WTC11 (cell line): Measurements from ENCODE around the gene SPTBN4. TPM values are rescaled to one million over a fixed set of nuclear protein-coding genes. Genes with fewer than 3 reads are reported as not detected.

Source experiments
- CREB1 ChIP-seq: sonication (generic); formaldehyde crosslinking; IDR thresholded peaks from 2 replicates; pipeline ENCODE4 v1.8.0; 2023; ENCODE audit warnings: mild to moderate bottlenecking, missing genetic modification reagents
- KAT7 ChIP-seq: sonication (generic); formaldehyde crosslinking; IDR thresholded peaks from 2 replicates; pipeline ENCODE4 v1.8.1; 2023; ENCODE audit warnings: missing genetic modification reagents, mild to moderate bottlenecking, borderline replicate concordance
- NR3C1 ChIP-seq: sonication (generic); formaldehyde crosslinking; conservative IDR thresholded peaks from 2 replicates; pipeline ENCODE4 v1.8.1; 2023; ENCODE audit warnings: low read depth, mild to moderate bottlenecking, missing genetic modification reagents
- OVOL2 ChIP-seq: fragments of 250-450 bp; sonication (Bioruptor Pico); IDR thresholded peaks from 2 replicates; pipeline ENCODE4 v1.9.0; 2021; ENCODE audit warnings: mild to moderate bottlenecking, borderline replicate concordance
- SMAD4 ChIP-seq: sonication (generic); formaldehyde crosslinking; IDR thresholded peaks from 2 replicates; pipeline ENCODE4 v1.8.0; 2022; ENCODE audit warnings: mild to moderate bottlenecking, missing genetic modification reagents
- SOX15 ChIP-seq: fragments of 250-450 bp; sonication (Bioruptor Pico); IDR thresholded peaks from 2 replicates; pipeline ENCODE4 v1.9.0; 2021; ENCODE audit warnings: mild to moderate bottlenecking
- TCF7 ChIP-seq: sonication (generic); formaldehyde crosslinking; IDR thresholded peaks from 2 replicates; pipeline ENCODE4 v1.8.0; 2022; ENCODE audit warnings: mild to moderate bottlenecking, low read depth, missing genetic modification reagents, moderate library complexity
- ZNF121 ChIP-seq: sonication (generic); formaldehyde crosslinking; IDR thresholded peaks from 2 replicates; pipeline ENCODE4 v1.8.0; 2023; ENCODE audit warnings: missing genetic modification reagents
- ZNF317 ChIP-seq: sonication (generic); formaldehyde crosslinking; IDR thresholded peaks from 2 replicates; pipeline ENCODE4 v1.8.1; 2023; ENCODE audit warnings: low read depth, mild to moderate bottlenecking, moderate library complexity, missing genetic modification reagents, borderline replicate concordance
- total RNA-seq: library from RNA; stranded (reverse); gene quantifications from 3 replicates; pipeline ENCODE4 v1.2.3, GENCODE V29; 2021
- TF ChIP-seq, protein P1 (sequence below): fragments of 250-450 bp; sonication (Bioruptor Pico); IDR thresholded peaks from 2 replicates; pipeline ENCODE4 v1.9.0; 2021; ENCODE audit warnings: mild to moderate bottlenecking
- TF ChIP-seq, protein P2 (sequence below): sonication (generic); formaldehyde crosslinking; IDR thresholded peaks from 2 replicates; pipeline ENCODE4 v1.8.0; 2022; ENCODE audit warnings: mild to moderate bottlenecking, missing genetic modification reagents
- TF ChIP-seq, protein P3 (sequence below): fragments of 200-600 bp; IDR thresholded peaks from 2 replicates; pipeline ENCODE4 v1.8.0; 2022; ENCODE audit warnings: antibody characterized with exemption
- TF ChIP-seq, protein P4 (sequence below): fragments of 250-450 bp; sonication (Bioruptor Pico); IDR thresholded peaks from 2 replicates; pipeline ENCODE4 v1.9.0; 2021; ENCODE audit warnings: moderate library complexity, mild to moderate bottlenecking, inconsistent platforms, borderline replicate concordance
- TF ChIP-seq, protein P5 (sequence below): sonication (generic); formaldehyde crosslinking; IDR thresholded peaks from 2 replicates; pipeline ENCODE4 v1.8.1; 2022; ENCODE audit warnings: low read depth, mild to moderate bottlenecking, moderate library complexity, missing genetic modification reagents, borderline replicate concordance
- TF ChIP-seq, protein P6 (sequence below): fragments of 250-450 bp; sonication (Bioruptor Pico); conservative IDR thresholded peaks from 2 replicates; pipeline ENCODE4 v1.9.0; 2021; ENCODE audit warnings: mild to moderate bottlenecking
- TF ChIP-seq, protein P7 (sequence below): sonication (generic); formaldehyde crosslinking; IDR thresholded peaks from 2 replicates; pipeline ENCODE4 v1.8.1; 2022; ENCODE audit warnings: mild to moderate bottlenecking, moderate library complexity, missing genetic modification reagents
- TF ChIP-seq, protein P8 (sequence below): sonication (generic); formaldehyde crosslinking; IDR thresholded peaks from 2 replicates; pipeline ENCODE4 v1.8.0; 2023; ENCODE audit warnings: missing genetic modification reagents, mild to moderate bottlenecking, borderline replicate concordance
- TF ChIP-seq, protein P9 (sequence below): sonication (generic); formaldehyde crosslinking; conservative IDR thresholded peaks from 2 replicates; pipeline ENCODE4 v1.8.1; 2022; ENCODE audit warnings: mild to moderate bottlenecking, missing genetic modification reagents

Gene SPTBN4
- total RNA-seq, 1 experiment from 2014 or later, result 2.8 TPM

DNA sequence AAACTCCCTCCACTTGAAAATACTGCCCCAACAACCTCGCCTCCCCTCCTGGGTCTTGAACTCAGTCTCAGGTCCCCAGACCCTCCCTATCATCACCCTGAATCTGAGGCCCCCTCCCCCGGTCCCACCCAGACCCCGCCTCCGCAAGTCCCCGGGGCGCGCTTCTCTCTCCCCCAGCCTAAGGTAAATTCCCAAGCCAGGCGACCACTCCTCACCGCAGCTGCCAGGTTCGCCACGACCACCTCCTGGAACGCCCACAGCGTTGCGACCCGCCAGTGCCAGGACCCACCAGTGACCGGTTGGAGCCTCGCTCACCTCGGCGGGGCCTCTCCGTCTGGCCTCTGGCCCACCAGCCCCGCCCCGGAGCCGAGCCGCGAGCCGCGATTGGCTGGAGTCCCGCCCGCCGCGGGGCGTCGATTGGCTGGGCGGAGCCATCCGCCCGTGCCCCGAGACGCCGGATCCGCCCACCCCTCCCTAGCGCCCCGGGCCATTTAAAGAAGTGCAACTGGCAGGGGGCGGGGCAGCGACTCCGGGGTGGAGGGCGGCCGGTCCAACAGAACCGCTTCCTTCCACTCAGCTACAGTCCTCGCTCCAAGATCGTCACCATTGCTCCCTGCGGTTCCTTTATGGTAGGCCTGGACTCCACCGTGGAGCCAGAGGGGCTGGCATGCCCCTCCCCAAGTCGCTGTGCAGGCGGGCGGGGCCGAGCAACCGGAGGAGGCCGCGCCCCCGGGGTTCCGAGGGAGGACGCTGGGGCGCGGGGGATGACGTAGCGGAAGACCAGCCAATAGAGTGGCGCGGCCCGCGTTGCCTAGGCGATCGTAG lies 22.6 kb upstream of the SPTBN4 start, which contains the start of gene SERTAD3 (continued):
- TF ChIP-seq, protein P1, sequence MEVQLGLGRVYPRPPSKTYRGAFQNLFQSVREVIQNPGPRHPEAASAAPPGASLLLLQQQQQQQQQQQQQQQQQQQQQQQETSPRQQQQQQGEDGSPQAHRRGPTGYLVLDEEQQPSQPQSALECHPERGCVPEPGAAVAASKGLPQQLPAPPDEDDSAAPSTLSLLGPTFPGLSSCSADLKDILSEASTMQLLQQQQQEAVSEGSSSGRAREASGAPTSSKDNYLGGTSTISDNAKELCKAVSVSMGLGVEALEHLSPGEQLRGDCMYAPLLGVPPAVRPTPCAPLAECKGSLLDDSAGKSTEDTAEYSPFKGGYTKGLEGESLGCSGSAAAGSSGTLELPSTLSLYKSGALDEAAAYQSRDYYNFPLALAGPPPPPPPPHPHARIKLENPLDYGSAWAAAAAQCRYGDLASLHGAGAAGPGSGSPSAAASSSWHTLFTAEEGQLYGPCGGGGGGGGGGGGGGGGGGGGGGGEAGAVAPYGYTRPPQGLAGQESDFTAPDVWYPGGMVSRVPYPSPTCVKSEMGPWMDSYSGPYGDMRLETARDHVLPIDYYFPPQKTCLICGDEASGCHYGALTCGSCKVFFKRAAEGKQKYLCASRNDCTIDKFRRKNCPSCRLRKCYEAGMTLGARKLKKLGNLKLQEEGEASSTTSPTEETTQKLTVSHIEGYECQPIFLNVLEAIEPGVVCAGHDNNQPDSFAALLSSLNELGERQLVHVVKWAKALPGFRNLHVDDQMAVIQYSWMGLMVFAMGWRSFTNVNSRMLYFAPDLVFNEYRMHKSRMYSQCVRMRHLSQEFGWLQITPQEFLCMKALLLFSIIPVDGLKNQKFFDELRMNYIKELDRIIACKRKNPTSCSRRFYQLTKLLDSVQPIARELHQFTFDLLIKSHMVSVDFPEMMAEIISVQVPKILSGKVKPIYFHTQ, result no peak
- TF ChIP-seq SOX15 (CRISPR knock-in tag) (no peak), ZNF121 (CRISPR knock-in tag) (no peak), ZNF317 (CRISPR knock-in tag) (no peak), TCF7 (no peak), CREB1 (no peak), KAT7 (CRISPR knock-in tag) (no peak), SMAD4 (no peak), NR3C1 (no peak), OVOL2 (CRISPR knock-in tag) (no peak)
- TF ChIP-seq, protein P2, sequence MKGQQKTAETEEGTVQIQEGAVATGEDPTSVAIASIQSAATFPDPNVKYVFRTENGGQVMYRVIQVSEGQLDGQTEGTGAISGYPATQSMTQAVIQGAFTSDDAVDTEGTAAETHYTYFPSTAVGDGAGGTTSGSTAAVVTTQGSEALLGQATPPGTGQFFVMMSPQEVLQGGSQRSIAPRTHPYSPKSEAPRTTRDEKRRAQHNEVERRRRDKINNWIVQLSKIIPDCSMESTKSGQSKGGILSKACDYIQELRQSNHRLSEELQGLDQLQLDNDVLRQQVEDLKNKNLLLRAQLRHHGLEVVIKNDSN (CRISPR knock-in tag), result no peak
- TF ChIP-seq, protein P3, sequence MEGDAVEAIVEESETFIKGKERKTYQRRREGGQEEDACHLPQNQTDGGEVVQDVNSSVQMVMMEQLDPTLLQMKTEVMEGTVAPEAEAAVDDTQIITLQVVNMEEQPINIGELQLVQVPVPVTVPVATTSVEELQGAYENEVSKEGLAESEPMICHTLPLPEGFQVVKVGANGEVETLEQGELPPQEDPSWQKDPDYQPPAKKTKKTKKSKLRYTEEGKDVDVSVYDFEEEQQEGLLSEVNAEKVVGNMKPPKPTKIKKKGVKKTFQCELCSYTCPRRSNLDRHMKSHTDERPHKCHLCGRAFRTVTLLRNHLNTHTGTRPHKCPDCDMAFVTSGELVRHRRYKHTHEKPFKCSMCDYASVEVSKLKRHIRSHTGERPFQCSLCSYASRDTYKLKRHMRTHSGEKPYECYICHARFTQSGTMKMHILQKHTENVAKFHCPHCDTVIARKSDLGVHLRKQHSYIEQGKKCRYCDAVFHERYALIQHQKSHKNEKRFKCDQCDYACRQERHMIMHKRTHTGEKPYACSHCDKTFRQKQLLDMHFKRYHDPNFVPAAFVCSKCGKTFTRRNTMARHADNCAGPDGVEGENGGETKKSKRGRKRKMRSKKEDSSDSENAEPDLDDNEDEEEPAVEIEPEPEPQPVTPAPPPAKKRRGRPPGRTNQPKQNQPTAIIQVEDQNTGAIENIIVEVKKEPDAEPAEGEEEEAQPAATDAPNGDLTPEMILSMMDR, result no peak
- TF ChIP-seq, protein P4, sequence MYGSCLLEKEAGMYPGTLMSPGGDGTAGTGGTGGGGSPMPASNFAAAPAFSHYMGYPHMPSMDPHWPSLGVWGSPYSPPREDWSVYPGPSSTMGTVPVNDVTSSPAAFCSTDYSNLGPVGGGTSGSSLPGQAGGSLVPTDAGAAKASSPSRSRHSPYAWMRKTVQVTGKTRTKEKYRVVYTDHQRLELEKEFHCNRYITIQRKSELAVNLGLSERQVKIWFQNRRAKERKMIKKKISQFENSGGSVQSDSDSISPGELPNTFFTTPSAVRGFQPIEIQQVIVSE (CRISPR knock-in tag), result no peak
- TF ChIP-seq, protein P5, sequence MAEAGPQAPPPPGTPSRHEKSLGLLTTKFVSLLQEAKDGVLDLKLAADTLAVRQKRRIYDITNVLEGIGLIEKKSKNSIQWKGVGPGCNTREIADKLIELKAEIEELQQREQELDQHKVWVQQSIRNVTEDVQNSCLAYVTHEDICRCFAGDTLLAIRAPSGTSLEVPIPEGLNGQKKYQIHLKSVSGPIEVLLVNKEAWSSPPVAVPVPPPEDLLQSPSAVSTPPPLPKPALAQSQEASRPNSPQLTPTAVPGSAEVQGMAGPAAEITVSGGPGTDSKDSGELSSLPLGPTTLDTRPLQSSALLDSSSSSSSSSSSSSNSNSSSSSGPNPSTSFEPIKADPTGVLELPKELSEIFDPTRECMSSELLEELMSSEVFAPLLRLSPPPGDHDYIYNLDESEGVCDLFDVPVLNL, result no peak
- TF ChIP-seq, protein P6, sequence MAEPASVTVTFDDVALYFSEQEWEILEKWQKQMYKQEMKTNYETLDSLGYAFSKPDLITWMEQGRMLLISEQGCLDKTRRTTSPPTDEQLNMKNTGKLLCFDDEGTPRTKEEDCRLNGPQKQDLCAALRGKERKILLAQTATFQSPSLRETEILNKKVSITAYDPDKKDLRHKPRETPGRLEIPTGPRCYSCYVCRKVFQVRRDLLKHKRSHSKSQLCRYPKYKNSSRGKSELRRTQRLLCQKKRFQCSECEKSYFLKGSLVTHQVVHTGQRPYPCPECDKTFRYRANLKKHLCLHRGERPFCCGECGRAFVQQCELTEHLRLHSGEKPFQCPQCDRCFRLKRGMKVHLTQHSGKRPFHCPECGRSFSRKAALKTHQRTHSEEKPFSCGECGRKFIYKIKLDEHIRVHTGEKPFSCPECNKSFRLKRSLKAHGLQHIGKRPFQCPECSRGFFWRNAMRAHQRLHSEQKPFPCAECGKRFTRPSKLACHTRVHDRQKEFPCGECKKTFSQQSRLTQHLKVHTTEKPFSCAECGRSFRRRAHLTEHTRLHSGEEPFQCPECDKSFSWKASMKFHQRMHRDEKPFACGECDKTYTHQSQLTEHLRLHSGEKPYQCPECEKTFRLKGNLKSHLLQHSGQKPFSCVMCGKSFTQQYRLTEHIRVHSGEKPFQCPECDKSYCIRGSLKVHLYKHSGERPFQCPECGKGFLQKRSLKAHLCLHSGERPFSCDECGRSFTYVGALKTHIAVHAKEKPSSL (CRISPR knock-in tag), result no peak
- TF ChIP-seq, protein P7, sequence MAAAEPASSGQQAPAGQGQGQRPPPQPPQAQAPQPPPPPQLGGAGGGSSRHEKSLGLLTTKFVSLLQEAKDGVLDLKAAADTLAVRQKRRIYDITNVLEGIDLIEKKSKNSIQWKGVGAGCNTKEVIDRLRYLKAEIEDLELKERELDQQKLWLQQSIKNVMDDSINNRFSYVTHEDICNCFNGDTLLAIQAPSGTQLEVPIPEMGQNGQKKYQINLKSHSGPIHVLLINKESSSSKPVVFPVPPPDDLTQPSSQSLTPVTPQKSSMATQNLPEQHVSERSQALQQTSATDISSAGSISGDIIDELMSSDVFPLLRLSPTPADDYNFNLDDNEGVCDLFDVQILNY (CRISPR knock-in tag), result 0 out of 2 replicates have a peak, but pooled peaks have one; percentile 59
- TF ChIP-seq, protein P8, sequence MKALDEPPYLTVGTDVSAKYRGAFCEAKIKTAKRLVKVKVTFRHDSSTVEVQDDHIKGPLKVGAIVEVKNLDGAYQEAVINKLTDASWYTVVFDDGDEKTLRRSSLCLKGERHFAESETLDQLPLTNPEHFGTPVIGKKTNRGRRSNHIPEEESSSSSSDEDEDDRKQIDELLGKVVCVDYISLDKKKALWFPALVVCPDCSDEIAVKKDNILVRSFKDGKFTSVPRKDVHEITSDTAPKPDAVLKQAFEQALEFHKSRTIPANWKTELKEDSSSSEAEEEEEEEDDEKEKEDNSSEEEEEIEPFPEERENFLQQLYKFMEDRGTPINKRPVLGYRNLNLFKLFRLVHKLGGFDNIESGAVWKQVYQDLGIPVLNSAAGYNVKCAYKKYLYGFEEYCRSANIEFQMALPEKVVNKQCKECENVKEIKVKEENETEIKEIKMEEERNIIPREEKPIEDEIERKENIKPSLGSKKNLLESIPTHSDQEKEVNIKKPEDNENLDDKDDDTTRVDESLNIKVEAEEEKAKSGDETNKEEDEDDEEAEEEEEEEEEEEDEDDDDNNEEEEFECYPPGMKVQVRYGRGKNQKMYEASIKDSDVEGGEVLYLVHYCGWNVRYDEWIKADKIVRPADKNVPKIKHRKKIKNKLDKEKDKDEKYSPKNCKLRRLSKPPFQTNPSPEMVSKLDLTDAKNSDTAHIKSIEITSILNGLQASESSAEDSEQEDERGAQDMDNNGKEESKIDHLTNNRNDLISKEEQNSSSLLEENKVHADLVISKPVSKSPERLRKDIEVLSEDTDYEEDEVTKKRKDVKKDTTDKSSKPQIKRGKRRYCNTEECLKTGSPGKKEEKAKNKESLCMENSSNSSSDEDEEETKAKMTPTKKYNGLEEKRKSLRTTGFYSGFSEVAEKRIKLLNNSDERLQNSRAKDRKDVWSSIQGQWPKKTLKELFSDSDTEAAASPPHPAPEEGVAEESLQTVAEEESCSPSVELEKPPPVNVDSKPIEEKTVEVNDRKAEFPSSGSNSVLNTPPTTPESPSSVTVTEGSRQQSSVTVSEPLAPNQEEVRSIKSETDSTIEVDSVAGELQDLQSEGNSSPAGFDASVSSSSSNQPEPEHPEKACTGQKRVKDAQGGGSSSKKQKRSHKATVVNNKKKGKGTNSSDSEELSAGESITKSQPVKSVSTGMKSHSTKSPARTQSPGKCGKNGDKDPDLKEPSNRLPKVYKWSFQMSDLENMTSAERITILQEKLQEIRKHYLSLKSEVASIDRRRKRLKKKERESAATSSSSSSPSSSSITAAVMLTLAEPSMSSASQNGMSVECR (CRISPR knock-in tag), result peak; percentile 18; the same call in 1 of the 2 replicates
- TF ChIP-seq, protein P9, sequence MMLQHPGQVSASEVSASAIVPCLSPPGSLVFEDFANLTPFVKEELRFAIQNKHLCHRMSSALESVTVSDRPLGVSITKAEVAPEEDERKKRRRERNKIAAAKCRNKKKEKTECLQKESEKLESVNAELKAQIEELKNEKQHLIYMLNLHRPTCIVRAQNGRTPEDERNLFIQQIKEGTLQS (CRISPR knock-in tag), result no peak
